Lung microvascular endothelial cell (primary cell): ENCODE data around the gene TSC1. TPM values are rescaled to one million over a fixed set of nuclear protein-coding genes. Genes with fewer than 3 reads are reported as not detected.

Source experiments
- DNase-seq, 2 donors: peaks; one replicate each; pipeline versions ENCODE4 v3.0.0 to v3.0.0-alpha.2; 2010; ENCODE audit warnings: low read depth in 2 of 2
- total RNA-seq: library from RNA; depleted of rRNA; stranded (reverse); fragments of >200 nt; gene quantifications from 2 replicates; pipeline ENCODE4 v1.2.1, GENCODE V29; 2014

Gene TSC1
- total RNA-seq, 1 donor from 2014 or later: 20.4 TPM

DNA sequence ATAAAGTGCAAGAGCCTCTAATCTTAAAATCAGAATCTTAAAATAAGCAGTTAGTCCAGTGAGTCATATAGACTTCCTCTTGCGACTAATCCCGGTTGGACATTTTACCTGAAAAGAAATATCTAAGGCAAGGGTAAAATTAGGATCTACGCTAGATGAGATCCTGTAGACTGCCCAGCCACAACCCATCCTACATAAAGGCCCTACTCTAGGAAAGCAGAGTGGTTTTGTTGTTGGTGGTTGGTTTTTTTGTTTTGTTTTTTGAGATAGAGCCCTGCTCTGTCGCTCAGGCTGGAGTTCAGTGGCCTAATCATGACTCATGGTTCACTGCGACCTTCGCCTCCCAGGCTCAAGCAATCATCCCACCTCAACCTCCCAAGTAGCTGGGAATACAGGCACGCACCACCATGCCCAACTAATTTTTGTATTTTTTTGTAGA lies 6.9 kb downstream of the TSC1 start:
- DNase-seq: peak in 1 of 2 donors; percentile 46

DNA sequence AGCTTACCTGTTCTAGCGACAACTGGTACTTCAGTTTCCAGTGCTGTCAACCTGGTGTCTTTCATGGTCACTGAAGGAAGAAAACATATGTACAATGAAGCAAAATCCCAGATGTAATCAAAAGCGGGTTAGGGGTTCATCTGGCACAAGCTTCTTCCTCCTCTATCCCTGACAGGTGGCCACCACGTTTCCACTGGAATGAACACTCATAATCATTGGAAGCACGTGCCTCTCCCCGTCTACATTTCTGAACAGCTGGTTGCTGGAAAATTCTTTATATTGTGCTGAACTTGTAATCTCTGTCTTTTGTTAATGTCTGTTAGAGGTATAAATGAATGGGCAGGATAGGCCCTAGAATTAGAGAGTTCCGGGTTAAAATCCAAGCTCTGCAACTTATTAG lies 9.4 kb downstream of the TSC1 start:
- DNase-seq: no peak

DNA sequence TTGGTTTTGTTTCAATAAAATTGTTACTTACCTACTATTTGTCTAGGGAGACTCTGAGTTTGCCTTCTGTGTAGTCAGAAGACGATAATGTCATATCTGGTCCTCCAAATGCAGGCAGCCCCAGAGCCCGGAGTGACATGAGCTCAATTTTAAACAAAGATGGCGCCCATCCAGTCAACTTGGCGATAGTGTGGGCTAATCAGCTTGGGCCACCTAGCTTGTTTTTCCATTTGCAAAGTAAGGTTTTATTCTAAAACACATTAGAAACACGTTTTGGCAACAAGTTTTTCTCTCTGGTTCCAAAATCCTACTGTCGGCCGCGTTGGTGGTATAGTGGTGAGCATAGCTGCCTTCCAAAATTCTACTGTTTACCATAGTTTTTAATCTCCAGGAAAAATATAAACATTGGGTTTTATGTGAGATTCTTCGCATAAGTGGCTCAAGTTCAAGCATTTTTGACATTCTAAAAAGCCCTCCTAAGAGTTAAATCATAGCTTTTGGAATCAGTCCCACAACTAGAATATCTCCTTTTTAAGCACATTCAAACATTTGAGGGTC lies 13.2 kb downstream of the TSC1 start:
- no peak for DNase-seq

DNA sequence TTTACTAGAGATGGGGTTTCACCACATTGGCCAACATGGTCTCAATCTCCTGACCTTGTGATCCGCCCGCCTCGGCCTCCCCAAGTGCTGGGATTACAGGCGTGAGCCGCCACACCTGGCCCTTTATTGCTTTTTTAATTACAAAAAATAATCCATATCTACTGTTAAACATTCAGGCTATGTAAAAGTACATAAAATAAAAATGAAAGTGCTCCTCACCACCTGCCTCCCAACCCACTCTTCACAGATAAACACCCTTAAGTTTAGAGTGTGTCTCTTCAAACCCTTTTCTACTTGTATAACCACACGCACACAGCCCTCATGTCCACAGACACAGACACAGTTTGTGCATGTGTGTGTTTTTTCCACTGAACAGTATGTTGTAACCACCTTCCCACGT lies 16.7 kb downstream of the TSC1 start:
- no peak for DNase-seq

DNA sequence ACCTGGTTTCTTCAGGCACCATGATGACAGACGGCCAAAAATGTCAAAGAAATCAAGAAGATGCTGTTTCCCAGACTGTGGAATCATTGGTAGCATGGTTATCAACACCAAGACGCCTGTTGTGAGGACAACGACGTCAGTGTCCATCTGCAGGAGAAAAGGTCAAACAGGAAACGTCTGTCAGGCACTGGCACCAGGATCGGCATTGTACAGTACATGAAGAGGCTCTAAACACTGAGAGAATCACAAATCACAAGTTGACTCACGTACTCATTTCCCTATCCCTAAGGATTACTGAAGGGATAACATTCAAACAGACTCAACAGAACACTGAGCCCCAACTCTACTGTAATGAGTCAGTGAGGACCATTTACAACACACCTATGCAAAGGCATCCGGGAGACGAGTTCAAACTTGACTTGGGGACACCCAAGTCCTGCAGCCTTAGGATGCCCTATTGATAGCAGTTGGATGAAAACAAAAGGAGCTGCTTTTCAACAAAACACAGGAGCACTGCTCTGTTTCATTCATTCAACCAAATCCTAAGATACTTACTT lies 21.0 kb downstream of the TSC1 start:
- peak; percentile 23 to 53 for DNase-seq

DNA sequence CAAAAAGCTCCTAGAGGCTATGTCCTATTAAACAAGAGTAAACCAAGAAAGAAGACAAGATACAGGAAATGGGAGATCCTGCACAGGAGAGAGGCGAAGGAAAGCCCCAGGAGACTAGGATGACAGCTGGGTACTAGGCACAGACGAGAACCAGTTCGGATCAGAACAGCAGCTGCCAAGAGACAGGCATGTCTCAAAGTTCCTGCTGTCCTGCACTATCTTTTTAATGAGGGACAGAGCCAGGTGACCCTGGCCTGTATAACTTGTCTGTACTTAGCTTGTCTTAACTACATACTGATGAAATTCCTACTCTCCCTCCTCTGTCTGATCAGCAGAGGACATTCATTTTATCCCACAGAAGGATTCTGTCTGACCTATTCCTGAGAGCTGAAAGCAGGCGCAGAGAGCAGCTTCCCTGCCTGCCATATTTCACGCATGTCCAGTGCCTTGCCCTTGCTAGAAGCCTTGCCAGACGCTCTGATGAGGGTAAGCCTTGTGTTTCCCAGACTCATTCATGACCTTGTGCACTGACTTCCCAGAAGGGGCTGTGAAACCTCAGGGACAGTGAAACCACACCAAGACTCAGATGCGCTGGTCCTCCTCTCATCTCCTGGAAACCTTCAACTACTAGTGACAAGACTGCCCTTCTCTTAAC lies 24.7 kb downstream of the TSC1 start:
- DNase-seq: no peak

DNA sequence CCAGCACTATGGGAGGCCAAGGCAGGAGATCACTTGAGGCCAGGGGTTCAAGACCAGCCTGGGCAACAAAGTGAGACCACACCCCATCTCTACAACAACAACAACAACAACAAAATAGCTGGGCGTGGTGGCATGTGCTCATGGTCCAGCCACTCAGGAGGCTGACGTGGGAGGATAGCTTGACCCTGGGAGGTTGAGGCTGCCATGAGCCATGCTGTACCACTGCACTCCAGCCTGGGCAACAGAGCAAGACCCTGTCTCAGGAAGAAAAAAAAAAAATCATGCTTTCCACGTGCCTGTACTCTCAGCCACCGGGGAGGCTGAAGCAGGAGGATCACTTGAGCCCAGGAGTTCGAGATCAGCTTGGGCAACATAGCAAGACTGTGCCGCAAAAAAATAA lies 29.5 kb downstream of the TSC1 start:
- no peak for DNase-seq

DNA sequence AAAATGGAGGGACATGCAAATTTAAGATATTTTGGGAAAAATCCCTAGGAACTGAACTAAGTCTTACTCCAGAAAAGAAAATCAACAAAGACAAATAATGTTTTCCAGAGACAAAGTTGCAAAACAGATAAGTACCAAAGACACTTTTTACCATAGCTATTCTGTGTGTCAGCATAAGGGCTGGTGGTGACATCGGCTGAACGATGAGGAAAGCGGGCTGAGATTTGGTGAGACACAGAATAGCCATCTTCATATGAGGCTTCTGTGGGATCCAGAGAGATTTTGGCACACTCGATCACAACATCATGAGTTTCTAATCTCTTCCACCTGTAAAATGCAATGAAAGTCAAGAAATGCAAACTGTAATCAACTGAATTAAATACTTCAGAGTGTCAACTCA lies 32.3 kb downstream of the TSC1 start:
- no peak for DNase-seq

DNA sequence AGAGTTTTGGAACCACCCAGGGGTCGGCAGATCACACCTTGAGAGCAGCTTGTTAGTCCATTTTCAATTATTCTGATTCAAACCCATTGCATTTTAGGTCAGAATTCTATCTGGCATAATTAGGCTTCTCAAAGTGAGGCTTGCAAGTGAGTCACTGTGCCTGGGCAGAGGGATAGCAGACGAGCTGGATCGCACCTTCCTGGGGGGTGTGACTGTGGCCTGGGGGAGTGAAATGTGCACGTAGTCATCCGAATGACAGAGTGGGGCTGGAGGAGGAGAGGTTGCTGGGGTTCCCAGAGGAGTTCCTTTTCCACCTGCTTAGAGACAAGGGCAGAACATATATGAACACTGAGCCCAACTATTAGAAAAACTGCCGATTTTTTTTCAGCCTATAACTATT lies 34.0 kb downstream of the TSC1 start:
- DNase-seq: no peak

DNA sequence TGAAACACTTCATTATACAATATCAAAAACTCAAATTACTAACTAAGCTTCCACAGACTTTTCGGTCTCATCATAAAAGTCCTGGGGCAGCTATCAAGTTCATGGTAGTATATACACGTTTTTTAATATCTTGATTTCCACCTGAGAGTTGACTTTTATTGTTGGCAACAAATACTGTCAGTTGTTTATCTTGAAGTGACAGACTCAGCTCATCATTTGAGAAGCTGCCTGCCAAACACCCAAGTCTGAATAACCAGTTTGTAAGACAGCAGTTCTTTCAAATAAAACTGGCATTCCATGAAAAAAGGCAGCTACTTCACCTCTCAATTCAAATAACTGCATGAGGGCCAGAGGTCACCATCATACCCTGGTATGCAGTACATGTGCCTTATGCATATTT lies 35.1 kb downstream of the TSC1 start:
- no peak for DNase-seq

DNA sequence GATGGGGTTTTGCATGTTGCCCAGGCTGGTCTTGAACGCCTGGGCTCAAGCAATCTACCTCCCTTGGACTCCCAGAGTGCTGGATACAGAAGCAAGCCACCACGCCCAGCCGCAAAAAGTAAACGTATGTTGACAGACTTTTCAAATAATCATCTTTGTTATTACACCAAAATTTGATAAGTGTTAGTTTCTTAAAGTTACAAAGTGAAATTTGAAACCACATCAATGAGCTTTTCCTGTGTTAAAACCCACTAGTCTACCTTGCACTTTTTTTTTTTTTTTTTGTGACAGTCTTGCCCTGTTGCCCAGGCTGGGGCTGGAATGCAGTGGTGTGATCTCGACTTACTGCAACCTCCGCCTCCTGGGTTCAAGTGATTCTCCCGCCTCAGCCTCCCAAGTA lies 35.8 kb downstream of the TSC1 start:
- no peak for DNase-seq

DNA sequence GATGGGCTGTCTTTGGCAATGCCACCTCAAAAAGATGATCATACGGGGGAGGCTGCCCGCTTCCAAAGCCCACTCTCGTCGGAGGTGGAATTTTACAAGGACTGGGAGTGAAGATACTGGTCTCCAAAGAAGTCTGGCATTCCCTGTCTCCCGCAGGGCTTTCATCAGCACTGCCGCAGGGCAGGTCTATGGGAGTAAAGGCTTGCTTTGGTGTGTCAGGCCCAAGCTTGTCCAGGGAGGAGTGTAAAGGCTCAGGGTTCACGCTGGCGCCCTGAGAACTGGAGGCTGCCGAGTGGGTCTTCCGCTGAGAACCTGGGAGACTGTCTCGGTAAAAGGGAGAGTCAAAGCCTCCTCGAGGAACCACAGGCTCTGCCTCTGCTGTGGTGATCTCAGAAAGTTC lies 38.7 kb downstream of the TSC1 start:
- no peak for DNase-seq

DNA sequence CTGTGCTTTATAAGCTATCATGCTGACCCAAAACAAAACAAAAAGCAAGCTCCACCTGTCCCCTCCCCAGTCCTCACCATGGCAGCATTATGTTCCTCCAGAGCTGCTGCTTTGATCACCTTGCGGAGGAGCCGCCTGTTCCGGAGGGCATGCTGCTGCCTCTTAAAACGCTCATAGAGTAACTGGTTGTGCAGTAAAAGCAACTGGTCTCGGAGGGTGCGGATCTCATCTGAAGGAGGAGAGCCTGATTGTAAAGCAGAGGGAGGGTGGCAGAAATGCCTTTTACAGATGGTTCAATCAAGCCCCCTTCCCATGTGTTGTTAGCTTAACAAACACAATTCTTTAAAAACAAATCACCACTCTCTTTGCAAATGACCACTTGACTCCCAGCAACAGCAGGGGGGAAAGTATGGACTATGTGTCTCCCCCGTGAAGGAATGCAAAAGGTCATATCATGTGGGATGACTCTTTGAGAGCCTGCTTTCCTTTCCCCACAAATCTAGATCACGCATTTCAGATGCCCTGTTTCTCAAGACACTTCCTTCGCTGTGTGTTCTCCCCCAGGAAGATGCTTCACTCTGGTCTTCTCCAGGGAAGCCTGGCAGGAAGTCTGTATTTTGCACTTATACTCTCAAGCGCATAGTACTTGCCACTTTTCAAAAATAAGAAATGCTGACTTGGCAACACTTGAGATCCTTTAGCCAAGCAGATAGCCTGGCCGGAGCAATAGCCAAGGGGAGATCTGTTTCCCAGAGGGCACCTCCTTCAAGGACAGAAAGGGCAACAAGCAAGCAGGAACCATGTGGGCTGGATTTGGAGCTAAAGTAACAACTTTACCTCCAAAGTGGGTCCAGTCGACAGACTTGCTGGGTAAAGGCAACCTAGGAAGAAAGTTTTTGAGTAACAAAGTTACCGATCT lies 40.6 kb downstream of the TSC1 start:
- no peak for DNase-seq

DNA sequence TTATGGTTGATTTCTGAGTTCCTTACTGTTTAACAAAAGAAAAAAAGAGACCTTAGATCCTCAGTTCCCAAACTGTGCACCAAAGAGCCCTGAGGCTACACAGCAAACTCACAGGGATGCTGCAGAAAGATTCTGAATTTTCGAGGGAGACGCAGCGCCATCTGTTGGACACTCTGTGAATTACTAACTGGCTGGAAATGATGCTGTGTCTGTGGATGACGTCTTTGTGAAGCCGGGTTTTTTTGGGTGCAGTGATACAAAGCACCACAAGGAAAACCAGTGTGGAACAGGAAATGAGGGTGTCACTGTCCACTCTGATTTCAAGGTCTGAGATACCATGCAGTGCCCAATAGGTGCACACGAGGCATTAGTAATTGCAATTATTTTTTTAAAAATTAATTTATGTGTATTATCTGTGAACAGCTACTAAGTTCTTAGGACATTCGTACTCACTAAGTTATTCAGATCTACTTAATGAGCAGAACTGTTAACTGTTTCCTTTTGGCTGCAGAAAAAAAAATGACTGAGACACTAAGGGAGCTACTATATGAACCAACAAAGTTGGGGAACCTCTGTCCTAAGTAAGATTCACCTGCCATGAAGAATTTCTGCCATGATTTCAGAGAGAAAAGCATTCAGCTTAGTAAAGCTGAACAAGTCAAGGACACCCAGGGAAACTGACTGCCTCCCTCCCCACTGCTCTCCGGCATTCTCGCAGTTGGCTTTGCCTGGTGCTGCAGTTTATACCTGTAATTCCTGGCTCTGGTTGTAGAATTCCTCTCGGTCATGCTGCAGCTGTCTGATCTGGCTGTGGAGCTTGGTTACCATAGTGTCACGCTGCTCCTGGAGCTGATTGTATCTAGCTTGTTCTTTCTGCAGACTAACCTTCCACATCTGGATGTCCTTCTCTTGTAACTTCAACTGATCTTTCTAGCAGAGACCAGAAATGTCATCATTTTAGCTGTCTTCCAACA lies 42.3 kb downstream of the TSC1 start:
- peak; percentile 82 to 83 for DNase-seq

DNA sequence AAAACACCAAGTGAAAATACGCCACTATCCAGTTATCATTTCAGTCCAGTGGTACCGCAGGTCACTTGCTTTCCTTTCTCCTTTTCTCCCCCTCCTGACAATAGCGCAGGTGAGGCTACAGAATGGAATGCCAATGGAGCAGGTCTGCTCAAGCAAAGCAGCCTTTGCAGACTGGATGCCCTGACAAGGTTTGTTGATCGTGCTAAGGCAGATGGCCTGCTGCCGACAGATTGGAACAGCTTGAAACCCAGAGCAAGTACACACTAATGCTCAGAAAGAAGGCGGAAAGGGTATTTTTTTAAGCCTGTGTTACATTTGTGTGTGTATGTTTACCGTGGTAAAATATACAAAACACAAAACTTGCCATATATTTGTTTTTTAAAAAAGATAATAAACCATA lies 46.4 kb downstream of the TSC1 start:
- no peak for DNase-seq

DNA sequence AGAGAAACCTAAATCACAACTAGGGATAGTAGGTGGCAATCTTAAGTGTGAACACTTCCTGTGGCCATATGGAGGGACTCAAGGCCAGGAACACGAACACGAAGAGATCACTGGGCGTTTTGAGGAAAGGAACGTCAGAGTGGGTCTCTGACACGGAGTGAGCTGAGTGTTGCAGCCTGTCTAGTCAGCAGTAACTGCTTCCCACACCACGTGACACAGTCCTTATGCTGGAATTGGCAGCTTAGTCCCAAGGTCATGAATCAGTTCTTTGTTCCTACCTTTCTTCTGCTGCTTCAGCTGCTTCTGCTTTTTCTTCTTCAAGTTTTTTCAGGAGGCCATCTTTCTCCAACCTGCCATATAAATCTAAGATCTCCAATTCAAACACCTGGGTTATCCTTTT lies 47.5 kb downstream of the TSC1 start:
- no peak for DNase-seq

DNA sequence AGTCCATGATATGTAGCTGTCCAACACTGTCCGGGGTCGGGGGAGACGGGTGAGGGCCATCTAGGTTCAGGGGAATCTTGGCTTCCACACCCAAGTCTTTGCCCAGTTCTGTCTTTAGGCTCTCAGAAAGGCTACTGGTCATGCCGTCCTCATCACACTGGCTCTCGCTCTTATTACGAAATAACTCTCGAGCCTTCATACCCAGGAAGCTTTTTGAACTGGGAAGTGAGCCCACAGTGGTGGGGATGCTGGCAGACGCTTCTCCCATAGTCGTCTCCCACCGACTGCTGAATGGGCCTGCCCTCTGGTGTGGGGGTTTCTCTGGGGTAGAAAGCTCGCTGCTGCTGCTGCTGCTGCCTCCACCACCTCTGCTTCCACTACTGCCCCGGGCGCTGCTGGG lies 48.2 kb downstream of the TSC1 start:
- DNase-seq: no peak

DNA sequence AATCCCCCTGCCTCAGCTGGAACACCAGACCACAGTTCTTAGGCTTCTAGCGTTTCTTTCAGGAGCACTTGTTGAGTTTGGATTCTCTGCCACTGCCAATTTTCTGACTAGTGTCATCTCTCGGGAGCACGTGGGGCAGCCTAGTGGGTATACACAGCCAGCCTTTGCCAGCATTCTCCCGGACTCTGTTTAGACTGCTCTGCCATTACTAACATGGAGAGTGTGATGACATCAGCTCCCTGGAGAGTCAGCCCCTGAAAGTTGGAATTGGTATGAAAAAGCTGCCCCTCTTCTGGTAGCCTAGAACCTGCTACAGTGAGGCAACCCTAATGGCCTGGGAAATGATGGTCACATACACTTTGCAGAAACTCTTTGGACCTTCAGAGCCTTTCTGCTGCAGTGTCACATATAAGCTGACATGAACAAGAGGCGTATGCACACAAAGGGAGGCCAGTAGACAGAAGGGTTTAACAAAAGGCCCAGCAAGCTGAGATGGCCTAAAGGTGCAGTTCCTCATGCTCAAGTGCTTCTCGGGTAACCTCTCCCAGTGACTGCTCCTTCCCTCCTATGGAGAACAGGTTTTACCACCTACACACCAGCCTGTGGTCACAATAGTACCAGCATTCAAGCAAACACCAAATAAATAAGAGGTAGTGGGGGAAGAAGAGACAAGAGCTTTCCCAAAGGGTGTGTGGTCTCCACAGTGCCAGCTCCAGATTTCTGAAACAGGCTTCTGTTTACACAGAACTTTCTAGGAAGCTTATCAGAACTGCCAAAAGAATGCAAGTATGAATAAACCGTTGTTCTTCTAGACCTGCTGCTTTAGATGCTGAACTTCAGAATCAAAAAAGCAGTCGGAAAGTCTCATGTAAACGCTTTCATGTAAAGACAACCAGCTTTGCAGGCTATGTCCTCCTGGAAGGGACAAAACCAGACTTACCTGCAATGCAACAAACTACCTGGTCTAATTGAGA lies 49.3 kb downstream of the TSC1 start:
- no peak for DNase-seq

DNA sequence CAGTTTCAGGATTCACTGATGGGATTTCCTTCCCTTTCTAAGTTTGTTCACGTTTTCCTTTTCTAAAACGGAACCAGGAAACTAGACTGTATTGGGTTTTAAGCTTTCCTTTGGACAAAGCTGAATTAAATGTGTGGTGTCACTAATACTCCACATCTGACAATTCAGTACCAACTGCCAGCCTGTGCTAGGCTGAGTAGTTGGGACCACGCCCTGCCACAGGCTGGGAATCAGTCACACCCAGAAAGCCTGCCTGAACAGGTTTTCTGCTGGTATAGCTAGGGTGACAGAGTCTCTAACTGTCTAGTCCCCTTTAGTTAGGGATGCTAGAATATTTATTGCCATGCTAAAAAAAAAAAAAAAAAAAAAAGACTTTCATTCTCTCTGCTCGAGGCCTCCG lies 50.1 kb downstream of the TSC1 start:
- DNase-seq: no peak

DNA sequence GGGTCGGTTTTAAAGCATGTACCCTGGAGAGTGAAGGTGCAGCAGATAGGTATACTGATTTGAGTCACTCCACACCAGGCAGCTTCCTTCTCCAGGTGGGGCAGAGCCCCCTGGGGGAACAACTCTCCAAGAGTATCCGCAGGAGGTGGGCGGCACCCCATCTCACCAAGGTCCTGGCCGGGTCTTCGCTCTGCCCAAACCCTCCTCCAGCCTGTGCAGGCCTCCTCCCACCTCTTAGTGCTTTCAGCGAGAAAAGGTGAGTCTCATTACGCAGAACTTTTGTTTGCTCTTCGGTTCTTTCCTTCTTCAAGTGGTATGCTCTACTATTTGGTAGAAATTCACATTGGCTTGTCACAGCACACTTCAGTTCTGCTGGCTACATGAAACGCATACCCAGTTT lies 52.0 kb downstream of the TSC1 start:
- no peak for DNase-seq
